ENCODE results near the gene GPR150.
"Not testable (repeated sequence)": the region's sequence is repeated elsewhere in the genome, so short reads cannot be mapped to it uniquely, and the experiment has no call there.

- TF ChIP-seq CTCF, POLR2A (IDR thresholded peaks at IDR 0.05): not testable (repeated sequence)
Observed at GRCh38 chr5:95646226-95646568, 26.3 kb downstream of the GPR150 start.

Data from heart left ventricle (tissue), 13 donors.